Stimulated activated CD4-positive, alpha-beta T cell treated with anti-CD3 and anti-CD28 coated beads, Interleukin-4, amount 100 ng/mL, for 48 hours (primary cell): Measurements from ENCODE around the gene CLEC5A.
"Not testable (repeated sequence)": the region's sequence is repeated elsewhere in the genome, so short reads cannot be mapped to it uniquely, and the experiment has no call there.

Source experiments
- DNase-seq, 2 donors: peaks; one replicate each; pipeline ENCODE4 v3.0.0-alpha.2; 2020; ENCODE audit warnings: low read depth in 2 of 2

The CLEC5A gene

GRCh38 chr7:141949021-141949420 lies 2.2 kb upstream of the CLEC5A start:
- DNase-seq: no peak

DNA sequence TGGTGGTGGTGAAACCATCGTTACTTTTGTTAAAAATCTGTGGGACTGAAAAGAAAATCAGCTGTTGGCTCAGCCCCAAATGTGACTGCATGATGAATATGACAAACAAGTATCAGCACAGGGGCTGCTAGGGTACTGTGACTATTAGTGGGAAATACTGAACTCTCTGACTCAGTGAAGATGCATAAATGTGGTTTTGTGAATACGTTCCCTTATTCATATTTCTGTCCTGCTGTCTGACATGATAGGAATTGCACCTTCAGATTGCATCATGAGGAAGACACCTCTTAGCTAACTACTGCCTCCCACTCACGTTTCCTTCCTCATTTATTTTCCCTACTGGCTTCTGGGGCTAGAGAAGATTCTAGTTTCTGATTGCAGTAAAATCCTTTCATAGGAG lies 1.4 kb downstream of the CLEC5A start:
- no peak for DNase-seq

DNA sequence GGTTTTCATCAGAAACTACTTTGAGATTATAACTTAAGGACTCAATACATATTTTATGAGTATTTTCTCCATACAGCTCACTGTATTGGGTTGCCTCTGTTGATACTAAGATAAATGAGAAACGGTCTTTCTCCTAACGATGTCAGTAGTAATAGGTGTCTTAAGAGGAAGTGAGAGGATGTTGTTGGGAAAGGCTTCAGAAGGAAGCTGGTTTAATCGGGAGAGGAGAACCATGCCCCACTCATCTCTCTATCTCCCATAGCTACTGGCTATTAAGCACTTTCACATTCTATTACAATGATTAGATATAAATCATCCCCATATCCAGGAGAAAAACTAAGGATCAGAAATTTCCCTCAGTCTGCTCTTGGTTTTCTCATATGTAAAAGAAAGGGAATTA lies 2.0 kb downstream of the CLEC5A start:
- no peak for DNase-seq

DNA sequence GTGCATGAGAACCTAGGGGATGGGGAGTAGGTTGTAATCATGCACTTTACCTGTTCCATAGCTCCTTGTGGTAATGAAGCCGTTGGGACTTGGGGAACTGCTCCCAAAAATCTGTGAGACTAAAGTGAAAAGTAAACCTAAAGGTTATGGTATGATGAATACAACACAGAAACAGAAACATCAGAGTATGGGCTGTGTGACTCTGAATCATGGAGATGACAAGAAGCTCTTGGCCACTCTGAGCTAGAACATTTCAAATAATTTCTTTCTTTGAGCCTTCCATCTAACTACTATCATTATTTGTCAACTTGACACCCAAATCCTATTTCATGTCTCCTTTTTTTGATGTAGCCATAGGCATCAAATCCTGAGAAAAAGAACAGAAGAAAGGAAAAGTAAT lies 2.9 kb downstream of the CLEC5A start:
- DNase-seq: no peak

GRCh38 chr7:141941075-141941474 lies 5.7 kb downstream of the CLEC5A start:
- no peak for DNase-seq

DNA sequence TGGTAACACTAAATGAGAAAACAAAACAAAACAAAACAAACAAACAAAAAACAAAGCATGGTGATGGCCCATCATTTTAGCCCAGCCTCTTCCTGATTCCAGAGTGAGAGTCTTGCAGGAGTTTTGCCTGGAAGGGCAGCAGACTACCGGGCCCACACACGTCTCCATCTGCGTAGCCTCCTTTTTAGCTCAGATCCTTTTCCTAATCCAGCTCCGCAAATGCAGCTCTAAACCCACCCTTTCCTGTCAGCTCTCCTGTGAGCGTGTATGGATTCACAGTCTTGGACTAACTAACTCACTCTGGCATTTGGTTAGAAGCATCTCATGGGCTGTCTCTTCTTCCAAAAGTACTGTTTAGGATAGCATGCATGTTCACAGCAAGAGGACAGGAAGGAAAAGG lies 16.6 kb downstream of the CLEC5A start:
- no peak for DNase-seq

GRCh38 chr7:141928845-141929195 lies 18.0 kb downstream of the CLEC5A start:
- no peak for DNase-seq

DNA sequence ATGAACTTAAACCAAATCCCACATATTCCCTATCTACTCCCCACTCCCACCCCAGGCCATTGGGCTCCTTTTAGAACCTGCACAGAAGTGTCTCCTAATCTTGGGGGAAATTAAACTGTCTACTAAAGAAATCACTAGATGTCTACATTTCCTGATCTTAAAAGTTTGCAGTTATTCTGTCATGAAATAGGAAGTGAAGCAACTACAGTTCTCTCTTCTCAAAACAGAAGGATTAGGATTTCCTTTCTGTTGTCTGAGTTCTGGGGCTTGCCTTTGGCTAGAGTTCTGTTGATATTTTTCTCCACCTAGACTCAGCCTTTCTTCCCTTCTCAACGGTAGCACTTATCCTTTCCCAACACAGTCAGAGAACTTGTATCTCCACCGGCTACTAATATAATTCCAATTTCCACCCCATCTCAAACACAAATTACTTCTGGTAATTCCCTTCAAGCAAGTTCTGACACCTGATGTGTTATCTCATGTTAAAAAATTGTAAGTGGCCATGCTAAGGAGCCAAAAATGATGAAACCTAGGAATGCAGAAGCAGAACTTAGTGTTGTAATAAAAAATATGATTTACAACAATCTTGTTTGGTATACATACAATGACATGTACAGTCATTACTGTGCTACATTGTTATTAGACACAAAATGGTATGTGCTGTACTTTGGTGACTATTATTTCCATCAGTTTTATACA lies 18.5 kb downstream of the CLEC5A start:
- DNase-seq: no peak

- no peak for DNase-seq
These were observed 26.5 kb downstream of the CLEC5A start for GRCh38 chr7:141920281-141920680.

DNA sequence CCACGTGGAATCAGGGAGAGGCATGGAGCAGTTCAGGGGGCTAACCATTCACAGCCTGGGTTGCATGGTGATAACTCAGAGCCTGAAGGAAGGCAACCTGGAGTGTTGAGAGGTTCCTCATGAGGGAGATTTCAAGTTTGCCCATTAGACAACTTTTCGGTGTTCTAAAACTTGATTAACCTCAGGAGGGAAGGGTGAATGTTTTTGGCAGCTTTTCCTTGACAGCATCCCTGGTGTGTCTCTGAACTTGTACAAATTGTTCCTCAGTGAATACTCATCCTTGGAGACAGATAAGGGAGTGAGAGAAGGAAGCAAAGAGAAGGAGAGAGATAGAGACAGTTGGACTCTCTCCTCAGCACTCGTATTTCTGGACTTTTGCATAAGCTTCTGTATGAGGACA lies 30.7 kb downstream of the CLEC5A start, which contains the start of gene OR9A4:
TSS of gene OR9A4 (plus strand) at position 301 of the 400 bp plus-strand sequence. CDS start 2,477 bp downstream, outside the sequence.
- no peak for DNase-seq

DNA sequence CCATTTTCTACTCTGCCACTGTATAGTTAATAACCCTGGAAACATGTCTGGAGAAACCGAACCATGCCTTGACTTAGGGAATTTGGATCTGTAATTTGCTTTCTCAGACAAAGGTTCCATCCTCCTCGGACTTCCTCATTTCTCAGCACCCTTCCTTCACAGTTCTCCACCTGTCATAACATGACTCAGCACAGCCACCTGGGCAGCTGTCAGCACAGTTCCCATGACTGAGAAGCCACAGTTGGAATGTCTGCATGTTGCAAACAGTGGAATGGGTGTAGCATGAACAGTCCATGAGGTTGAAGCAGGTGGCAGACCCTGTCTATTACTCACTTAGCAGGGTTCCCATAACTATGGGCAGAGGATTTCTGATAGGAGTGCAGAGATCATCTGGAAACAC lies 31.2 kb downstream of the CLEC5A start:
- DNase-seq: no peak

GRCh38 chr7:141911391-141911790 lies 35.4 kb downstream of the CLEC5A start:
- DNase-seq: no peak

DNA sequence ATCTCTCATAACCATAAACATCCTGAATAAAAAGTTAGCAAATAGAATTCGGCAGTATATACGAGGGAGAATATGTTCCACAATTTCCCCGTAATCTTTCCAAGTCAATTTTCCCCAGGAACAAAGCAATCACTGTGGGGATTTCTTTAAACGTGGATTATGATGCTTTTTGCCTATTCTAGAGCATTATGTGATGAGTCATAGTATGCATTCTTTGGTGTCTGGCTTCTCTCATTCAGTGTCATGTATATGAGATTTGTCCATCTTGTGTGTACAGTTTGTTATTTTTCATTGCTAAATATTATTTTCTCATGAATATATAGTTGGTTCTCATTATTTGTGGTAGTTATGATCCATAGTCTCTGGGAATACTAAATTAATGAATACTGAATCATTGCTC lies 40.5 kb downstream of the CLEC5A start:
- no peak for DNase-seq

DNA sequence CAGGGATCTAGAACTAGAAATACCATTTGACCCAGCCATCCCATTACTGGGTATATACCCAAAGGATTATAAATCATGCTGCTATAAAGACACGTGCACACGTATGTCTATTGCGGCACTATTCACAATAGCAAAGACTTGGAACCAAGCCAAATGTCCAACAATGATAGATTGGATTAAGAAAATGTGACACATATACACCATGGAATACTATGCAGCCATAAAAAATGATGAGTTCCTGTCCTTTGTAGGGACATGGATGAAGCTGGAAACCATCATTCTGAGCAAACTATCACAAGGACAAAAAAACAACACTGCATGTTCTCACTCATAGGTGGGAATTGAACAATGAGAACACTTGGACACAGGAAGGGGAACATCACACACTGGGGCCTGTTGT lies 47.4 kb downstream of the CLEC5A start:
- not testable (repeated sequence) for DNase-seq

- DNase-seq: no peak
These were observed 55.4 kb downstream of the CLEC5A start for GRCh38 chr7:141891336-141891735.

DNA sequence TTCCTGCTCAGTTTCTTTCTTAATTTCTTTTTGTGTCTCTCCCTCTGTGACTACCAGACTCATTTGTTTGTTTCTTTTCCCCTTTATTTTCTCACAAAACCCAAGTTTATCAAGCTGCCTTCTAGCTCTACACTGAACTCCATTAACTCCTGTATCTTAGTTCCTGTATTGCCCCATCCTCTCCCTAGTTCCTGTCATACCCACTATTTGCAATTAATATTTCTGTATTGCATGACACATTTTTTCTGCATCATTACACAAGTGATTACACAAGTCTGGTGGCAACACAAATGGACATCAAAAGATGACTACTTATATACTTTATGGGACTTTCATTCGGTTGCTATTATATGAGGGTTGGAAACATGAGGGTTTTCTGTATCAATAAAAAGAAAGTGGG lies 57.5 kb downstream of the CLEC5A start:
- DNase-seq: no peak

GRCh38 chr7:141884539-141885225 lies 62.1 kb downstream of the CLEC5A start:
- DNase-seq: no peak

DNA sequence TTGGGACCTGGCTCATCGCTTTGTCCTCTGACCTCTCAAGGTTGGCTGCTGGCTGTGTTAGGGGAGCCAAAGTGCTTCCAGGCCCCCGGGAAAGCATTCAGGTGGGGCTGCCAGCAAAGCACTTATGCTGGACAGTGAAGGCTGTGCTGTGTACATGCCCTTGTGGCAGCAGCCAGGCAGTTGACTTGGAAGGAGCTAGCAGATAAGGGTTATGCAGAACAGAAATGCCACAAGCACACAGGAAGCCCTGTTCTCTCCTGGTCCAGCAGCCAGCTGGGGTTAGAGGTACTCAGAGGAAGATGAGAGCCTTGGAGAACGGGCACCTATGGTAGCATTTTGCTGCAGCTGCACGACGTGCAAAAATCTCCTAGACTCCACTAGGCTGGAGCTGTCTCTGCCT lies 65.8 kb downstream of the CLEC5A start:
- no peak for DNase-seq

- DNase-seq: no peak
These were observed 69.4 kb downstream of the CLEC5A start for GRCh38 chr7:141877365-141877764.
